ENCODE measurements around the gene PPARD.

The PPARD gene

GRCh38 chr6:35474131-35474941 is 132.0 kb downstream of the PPARD start:
- DNase-seq: no peak

DNA sequence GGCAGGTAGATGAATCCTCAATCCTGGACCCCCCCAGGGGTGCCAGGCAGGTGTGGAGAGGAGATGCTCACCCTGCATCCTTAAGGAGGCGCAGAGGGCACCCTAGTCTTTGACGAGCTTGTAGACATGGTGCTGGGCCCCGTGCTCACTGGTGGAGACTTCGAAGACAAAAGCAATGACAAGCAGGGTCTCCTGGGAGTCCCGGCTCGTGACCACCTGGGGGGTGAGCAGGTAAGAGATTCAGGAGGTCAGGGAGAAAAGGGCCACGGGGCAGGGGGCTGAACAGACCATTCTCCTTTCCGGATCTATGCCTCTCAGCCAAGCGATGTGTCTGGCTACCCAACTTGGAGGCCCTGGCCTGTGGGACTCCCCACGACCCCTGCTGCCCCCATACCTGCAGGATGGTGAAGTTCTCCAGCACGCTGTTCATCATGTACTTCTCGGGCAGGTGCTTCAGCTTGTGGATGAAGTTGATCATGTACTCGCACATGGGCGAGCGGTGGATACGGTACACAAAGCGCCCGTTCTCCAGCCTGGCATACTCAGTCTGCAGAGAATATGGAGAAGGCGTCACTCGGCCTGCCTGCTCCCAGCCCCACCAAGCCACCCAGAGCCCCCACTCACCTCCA is 132.7 kb downstream of the PPARD start:
- no peak for DNase-seq

GRCh38 chr6:35475573-35475972 is 133.2 kb downstream of the PPARD start:
- no peak for DNase-seq

GRCh38 chr6:35476004-35476403 is 133.6 kb downstream of the PPARD start:
- no peak for DNase-seq

GRCh38 chr6:35477028-35477427 is 134.7 kb downstream of the PPARD start:
- no peak for DNase-seq

All from NCI-H2029 (cell line).